GM12892 (cell line): ENCODE results near the gene BIVM.

Experiments used
- POLR2A ChIP-seq: IDR thresholded peaks from 2 replicates; pipeline ENCODE4 v1.6.1; 2011; ENCODE audit warnings: low read depth, low read length, control low read depth
- POLR2AphosphoS5 ChIP-seq: IDR thresholded peaks from 2 replicates; pipeline ENCODE4 v1.6.1; 2011; ENCODE audit warnings: low read depth, low read length, control low read depth

GRCh38 chr13:102751886-102752285 lies 47.0 kb upstream of the BIVM start:
- TF ChIP-seq POLR2A = no peak
- no peak for TF ChIP-seq POLR2AphosphoS5
